GM12878 (cell line): ENCODE measurements around the gene DKK3. TPM values are rescaled to one million over a fixed set of nuclear protein-coding genes. Genes with fewer than 3 reads are reported as not detected.

Experiments used
- BHLHE40 ChIP-seq, 2 experiments: fragments of 450-650 bp in 1 of 2; IDR thresholded peaks; 2 replicates each; pipeline ENCODE4 v1.6.1; 2011 to 2017; ENCODE audit warnings: low read depth in 2 of 2, borderline replicate concordance in 1 of 2, improper control_type of control experiment in 1 of 2, low read length in 1 of 2, mild to moderate bottlenecking in 1 of 2
- FOS ChIP-seq: IDR thresholded peaks from 3 replicates; pipeline ENCODE4 v1.6.1; 2011; ENCODE audit warnings: borderline replicate concordance; ENCODE audit not compliant: insufficient read length; ENCODE audit errors: extremely low read depth
- HDGF ChIP-seq: fragments of 450-650 bp; IDR thresholded peaks from 2 replicates; pipeline ENCODE4 v1.6.1; 2016; ENCODE audit warnings: antibody characterized with exemption
- IRF3 ChIP-seq: fragments of 450-650 bp; IDR thresholded peaks from 2 replicates; pipeline ENCODE4 v1.6.1; 2014; ENCODE audit warnings: mild to moderate bottlenecking
- KDM1A ChIP-seq: fragments of 200-600 bp; sonication (generic); IDR thresholded peaks from 2 replicates; pipeline ENCODE4 v1.6.1; 2016; ENCODE audit warnings: borderline replicate concordance
- SUZ12 ChIP-seq: fragments of 200-600 bp; sonication (generic); IDR thresholded peaks from one replicate; pipeline ENCODE4 v1.6.1; 2018; ENCODE audit warnings: antibody characterized with exemption, mild to moderate bottlenecking; ENCODE audit not compliant: unreplicated experiment
- ZBTB11 ChIP-seq: fragments of 450-650 bp; formaldehyde crosslinking; IDR thresholded peaks from 2 replicates; pipeline ENCODE4 v1.5.0; 2022; ENCODE audit warnings: mild to moderate bottlenecking, missing genetic modification characterization
- ZNF24 ChIP-seq: fragments of 450-650 bp; IDR thresholded peaks from 2 replicates; pipeline ENCODE4 v1.6.1; 2017; ENCODE audit warnings: antibody characterized with exemption, mild to moderate bottlenecking
- ZSCAN29 ChIP-seq: fragments of 450-650 bp; IDR thresholded peaks from 2 replicates; pipeline ENCODE4 v1.6.1; 2017; ENCODE audit warnings: mild to moderate bottlenecking, moderate library complexity
- polyA plus RNA-seq, 11 experiments: library from polyadenylated mRNA; depleted of rRNA in 4 of 11; unstranded in 6 of 11; stranded (reverse) in 5 of 11; fragments of >200 nt; fragmentation: Nextera tagmentation in 4 of 11; fragmentation: Illumina TruSeq in 1 of 11; extraction: Ambion mirVana in 4 of 11; extraction: Trizol in 1 of 11; gene quantifications; 1 replicate in 1 of 11; 2 replicates in 10 of 11; pipeline versions ENCODE4 v1.2.1 to v1.2.3, GENCODE V29; 2011 to 2016; ENCODE audit warnings: inconsistent platforms in 2 of 11, missing spikeins in 2 of 11, low read depth in 1 of 11
- total RNA-seq, 4 experiments: library from RNA; depleted of rRNA in 3 of 4; stranded (reverse); fragments of >200 nt in 3 of 4; fragmentation: Illumina TruSeq in 1 of 4; extraction: Trizol in 1 of 4; gene quantifications; 2 replicates each; pipeline versions ENCODE4 v1.2.1 to v1.2.3, GENCODE V29; 2013 to 2021

DKK3 gene
- total and polyA plus RNA-seq, 10 of the 15 experiments (the other 5 are each of a cell fraction or from before 2014, with no cell fraction given) = 0.07 to 0.16 (median 0.15) TPM; not detected in 7

- TF ChIP-seq ZNF24 (no peak), HDGF (no peak), SUZ12 (no peak), IRF3 (no peak), ZSCAN29 (no peak), ZBTB11 (CRISPR knock-in tag) (no peak), FOS (no peak), KDM1A (no peak), BHLHE40 (IDR thresholded peaks at IDR 0.05; ENCODE audit: borderline replicate concordance in 1 of 2, low read depth in 2 of 2, low read length in 1 of 2) (no peak)
Observed at GRCh38 chr11:11959601-11960000, 48.8 kb downstream of the DKK3 start (continued).
